HG03432 (cell line): Measurements from ENCODE around the gene MYOM1.
"Not testable (repeated sequence)": the region's sequence is repeated elsewhere in the genome, so short reads cannot be mapped to it uniquely, and the experiment has no call there.

ENCODE experiments used
- ATAC-seq: cut with Tn5 transposase; IDR thresholded peaks from one replicate; pipeline ENCODE4 v1.9.1; 2021; ENCODE audit warnings: mild to moderate bottlenecking, moderate library complexity; ENCODE audit not compliant: unreplicated experiment

MYOM1 gene

DNA sequence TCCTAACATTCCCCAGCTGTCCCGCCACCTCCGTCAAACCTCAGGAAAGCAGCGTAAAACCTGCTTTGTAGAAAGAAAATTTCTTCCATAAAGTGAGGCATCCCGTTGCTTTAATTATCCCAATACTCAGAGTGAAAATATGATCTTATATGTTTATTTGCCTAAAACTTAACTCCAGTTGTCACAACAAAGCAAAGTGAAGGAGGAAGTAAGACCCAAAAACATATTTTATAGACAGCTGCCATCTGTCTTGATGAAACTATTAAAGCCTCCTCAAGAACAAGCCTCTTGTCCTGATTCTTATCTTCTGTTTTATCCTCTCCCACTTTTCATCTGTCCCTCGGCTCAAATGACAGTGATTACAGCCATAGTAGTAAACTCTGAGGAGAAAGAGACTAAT lies 177.9 kb downstream of the MYOM1 start:
- ATAC-seq, result no peak

DNA sequence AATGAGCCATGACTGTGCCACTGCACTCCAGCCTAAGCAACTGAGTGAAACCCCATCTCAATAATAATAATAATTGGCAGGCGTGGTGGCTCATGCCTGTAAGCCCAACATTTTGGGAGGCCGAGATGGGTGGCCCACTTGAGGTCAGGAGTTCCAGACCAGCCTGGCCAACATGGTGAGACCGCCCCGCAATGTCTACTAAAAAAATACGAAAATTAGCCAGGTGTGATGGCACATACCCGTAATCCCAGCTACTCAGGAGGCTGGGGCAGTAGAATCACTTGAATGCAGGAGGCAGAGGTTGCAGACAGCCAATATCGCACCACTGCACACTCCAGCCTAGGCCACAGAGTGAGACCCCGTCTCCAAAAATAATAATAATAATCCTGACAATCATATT lies 178.9 kb downstream of the MYOM1 start:
- ATAC-seq, result no peak

DNA sequence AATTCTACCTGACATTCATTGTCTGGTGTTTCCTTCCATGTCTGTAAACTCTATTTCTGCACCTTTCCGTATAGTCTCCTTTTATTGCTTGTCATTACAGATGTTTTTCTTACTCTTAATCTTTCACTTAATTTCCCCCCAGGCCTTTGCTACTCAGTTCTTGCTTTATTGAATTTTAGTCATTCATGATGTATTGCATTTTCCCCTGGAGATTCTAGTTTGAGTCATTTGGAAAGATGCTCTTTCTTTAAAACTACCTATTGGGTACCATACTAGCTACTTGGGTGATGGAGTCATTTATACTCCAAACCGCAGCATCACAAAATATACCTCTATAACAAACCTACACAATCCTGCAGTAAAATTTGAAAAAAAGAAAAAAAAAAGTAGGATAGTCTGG lies 179.6 kb downstream of the MYOM1 start:
- no peak for ATAC-seq

DNA sequence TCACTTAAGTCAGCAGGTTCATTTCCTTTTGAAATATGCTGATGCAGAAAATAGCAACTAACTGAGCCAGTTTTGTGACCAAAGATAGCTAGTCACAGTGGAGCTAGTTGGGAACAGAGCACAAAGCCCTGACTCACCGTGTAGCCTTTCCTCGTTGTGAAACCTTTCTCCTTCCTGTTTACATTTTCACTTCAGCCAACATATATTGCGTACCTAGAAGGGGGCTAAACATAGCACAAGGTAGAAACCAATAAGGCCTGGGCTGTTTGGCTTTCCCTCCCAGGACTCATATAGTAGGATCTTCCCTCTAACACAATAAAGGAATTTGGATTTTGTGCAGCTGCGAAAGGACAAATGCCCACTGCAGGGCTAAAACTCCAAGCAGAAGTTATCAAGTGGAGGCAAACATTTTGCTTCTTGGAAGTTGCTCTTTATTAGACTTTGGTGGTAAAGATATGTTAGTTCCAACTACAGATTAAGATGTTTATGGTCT lies 182.3 kb downstream of the MYOM1 start:
- ATAC-seq, result peak; percentile 97

DNA sequence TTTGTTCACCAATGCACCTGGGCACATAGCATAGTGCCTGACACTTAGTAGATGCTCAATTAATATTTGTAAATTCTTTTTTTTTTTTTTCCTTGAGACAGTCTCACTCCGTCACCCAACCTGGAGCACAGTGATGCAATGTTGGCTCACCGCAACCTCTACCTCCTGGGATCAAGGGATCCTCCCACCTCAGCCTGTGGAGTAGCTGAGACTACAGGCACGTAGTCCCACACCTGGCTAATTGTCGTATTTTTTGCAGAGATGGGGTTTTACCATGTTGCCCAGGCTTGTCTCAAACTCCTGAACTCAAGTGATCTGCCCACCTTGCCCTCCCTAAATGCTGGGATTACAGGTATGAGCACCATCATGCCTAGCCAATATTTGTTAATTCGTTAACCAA lies 183.7 kb downstream of the MYOM1 start:
- no peak for ATAC-seq

DNA sequence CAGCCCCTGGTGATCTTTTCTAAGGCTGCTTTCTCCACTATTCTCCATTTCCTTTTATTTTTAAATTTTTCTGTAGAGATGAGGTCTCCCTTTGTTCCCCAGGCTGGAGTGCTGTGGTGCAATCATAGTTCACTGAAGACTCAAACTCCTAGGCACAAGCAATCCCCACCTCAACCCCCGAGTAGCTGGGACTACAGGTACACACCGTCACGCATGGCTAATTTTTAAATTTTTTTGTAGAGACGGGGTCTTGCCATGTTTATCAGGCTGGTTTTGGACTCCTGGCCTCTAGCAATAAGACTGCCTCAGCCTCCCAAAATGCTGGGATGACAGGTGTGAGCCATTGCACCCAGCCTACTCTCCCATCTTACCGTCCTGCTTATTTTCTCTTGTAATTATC lies 184.1 kb downstream of the MYOM1 start:
- no peak for ATAC-seq

DNA sequence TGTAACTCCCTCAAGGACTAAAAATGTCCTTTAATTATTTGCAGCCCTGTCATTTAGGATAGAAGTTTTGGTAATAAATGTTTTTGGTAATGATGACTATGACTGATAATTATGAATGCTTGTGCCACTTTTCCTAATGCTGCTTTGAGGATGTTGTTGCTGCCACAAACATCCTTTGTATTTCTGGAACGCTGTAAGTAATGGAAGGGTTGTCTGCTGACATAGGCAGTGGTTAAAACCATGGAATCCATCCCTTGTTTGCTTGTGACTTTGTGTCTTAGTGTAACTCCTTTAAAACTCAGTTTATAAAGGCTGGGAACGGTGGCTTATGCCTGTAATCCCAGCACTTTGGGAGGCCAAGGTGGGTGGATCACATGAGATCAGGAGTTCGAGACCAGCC lies 187.0 kb downstream of the MYOM1 start:
- no peak for ATAC-seq

DNA sequence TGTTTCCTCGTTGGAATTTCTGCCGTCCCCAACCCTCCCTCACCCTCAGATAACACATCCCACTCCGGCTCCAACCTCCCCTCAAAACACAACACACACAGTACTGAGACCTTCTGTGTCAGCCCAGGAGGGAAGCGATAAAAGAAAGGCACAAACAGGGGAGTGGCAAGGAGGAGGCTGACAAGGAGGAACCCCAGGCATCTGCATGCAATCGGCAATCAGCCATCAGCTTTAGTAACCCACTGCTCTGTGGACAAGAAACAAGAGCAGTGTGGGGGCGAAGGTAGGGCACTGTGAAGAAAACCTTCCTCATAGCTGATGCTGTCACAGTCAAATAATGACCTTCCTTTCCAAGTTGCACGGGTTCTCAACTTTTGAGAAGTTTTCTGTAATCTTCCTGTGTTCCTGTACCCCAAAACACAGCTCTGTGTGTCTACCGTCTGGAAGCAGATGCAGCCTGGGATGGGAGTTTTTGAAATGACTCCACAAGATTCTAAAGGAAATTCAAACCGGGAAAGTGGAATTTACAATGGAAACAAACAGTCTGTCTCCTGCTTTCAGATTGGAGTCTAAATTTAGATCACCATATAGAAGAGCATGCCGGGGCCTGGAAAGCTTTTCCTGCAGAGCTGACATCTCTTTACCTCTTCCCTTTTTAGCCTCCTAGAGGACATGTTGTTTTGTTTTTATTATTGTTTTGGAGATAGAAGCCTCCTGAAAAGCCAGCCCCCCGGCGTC lies 190.4 kb downstream of the MYOM1 start:
- no peak for ATAC-seq

DNA sequence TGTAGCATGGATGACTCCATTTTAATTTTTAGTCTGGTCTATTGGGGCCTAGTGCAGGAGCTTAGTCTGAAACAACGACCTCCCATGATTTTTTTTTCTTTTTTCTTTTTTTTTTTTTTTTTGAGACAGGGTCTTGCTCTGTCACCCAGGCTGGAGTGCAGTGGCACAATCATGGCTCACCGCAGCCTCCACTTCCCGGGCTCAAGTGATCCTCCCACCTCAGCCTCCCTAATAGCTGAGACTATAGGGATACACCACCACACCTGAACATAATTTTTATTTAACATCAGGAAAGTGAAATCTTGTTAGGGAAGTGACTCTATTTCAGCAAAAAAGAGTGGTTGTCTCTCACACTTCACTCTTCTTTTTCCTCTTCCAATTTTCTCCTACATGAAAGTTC lies 191.7 kb downstream of the MYOM1 start:
- not testable (repeated sequence) for ATAC-seq

DNA sequence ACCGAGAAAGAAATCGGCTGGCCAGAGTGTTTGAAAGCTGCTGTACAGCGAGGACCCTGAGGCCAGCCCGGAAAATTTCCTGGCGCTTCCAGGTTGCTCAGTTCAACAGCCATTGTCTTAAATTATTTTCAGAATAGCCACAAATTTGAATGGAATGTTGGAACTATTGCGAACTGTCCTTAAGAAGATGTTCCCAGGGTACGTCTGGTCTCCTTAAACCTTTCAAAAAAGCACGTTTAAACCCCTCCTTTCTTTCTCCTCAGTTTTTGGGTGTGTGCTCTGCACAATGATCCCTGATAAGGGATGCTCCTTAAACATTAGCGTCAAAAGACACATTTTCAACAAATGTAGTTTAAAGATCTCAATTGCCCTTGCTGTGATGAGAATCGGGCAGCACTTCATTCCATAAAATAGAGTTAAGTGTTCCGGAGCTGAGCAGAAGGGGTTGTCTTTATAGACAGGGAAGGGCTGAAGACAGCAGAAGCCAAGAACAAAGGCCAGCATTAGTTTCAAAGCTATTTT lies 192.3 kb downstream of the MYOM1 start:
- ATAC-seq, result no peak

DNA sequence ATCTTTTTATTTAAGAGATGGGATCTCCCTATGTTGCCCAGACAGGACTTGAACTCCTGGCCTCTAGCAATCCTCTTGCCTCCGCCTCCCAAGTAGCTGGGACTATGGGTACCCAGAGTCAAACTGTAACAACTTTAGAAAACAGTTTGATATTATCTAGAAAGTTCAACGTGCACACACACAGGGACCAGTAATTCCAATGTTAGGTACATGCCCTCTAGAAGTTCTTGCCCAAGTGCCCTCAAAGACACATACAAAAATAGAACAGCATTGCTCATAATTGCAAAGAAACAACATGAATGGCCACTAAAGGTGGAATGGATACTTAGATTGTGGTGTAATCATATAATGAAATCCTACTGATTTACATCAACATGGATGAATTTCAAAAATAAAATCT lies 194.2 kb downstream of the MYOM1 start:
- ATAC-seq, result no peak

DNA sequence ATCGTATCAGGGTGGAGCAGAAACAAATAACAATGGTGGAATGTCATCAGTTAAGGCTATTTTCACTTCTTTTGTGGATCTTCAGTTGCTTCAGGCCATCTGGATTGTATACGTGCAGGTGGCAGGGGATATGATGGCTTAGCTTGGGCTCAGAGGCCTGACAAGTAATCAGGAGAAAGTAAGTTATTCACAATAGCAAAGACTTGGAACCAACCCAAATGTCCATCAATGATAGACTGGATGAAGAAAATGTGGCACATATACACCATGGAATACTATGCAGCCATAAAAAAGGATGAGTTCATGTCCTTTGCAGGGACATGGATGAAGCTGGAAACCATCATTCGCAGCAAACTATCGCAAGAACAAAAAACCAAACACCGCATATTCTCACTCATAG lies 196.2 kb downstream of the MYOM1 start:
- ATAC-seq, result not testable (repeated sequence)
